Activated T-helper 2 cell treated with anti-CD3 and anti-CD28 coated beads, Interferon-gamma antibody, Interleukin-2, Interleukin-4, amounts not matched to agents 10 μg/mL and 5 μg/mL and 100 μg/mL, durations not matched to agents 14 hours and 24 hours and 36 hours (primary cell): ENCODE measurements around the gene HYAL2. TPM values are rescaled to one million over a fixed set of nuclear protein-coding genes. Genes with fewer than 3 reads are reported as not detected.

Experiments
- DNase-seq: peaks from one replicate; pipeline ENCODE4 v3.0.0; 2021; ENCODE audit warnings: low spot score
- H3K27ac Mint-ChIP-seq: one replicate; pipeline ENCODE4 v1.8.0; 2021; ENCODE audit warnings: mixed read lengths
- H3K27me3 Mint-ChIP-seq: one replicate; pipeline ENCODE4 v1.8.0; 2021; ENCODE audit warnings: low read depth, mixed read lengths
- H3K36me3 Mint-ChIP-seq: one replicate; pipeline ENCODE4 v1.8.0; 2021; ENCODE audit warnings: low read depth, mixed read lengths
- H3K4me1 Mint-ChIP-seq: one replicate; pipeline ENCODE4 v1.8.0; 2021; ENCODE audit warnings: low read depth, mixed read lengths
- H3K4me3 Mint-ChIP-seq: one replicate; pipeline ENCODE4 v1.8.0; 2021; ENCODE audit warnings: low read depth, mild to moderate bottlenecking, moderate library complexity, mixed read lengths
- H3K9me3 Mint-ChIP-seq: one replicate; pipeline ENCODE4 v1.8.0; 2021; ENCODE audit warnings: mixed read lengths
- intact Hi-C: fragments of 100-400 bp; cut with micrococcal nuclease; formaldehyde crosslinking; loops from one replicate; pipeline ENCODE4 v1.15.1; 2023
- total RNA-seq: library from RNA; stranded (reverse); gene quantifications from 2 replicates; pipeline ENCODE4 v1.2.3, GENCODE V29; 2022

The HYAL2 gene
- total RNA-seq, 1 donor from 2014 or later, result 15.2 TPM

GRCh38 chr3:50296721-50297383, 25.7 kb downstream of the HYAL2 start:
- peaks cover 23% of the 10 kb centered on the region for H3K4me1 Mint-ChIP-seq
- peak overlapping the region; percentile 98 for H3K4me3 Mint-ChIP-seq
- no peak overlapping the region for H3K27ac Mint-ChIP-seq
- no peaks in the 10 kb centered on the region for H3K27me3 Mint-ChIP-seq
- intact Hi-C loops, result loop anchor here (10.0 kb wide), 1 partner anchor 362 kb away; no protein-coding TSS in a partner anchor
- H3K9me3 Mint-ChIP-seq, result no peaks in the 10 kb centered on the region
- DNase-seq, result no peak
- H3K36me3 Mint-ChIP-seq, result peaks cover 3% of the 10 kb centered on the region

GRCh38 chr3:50295553-50296431, 26.8 kb downstream of the HYAL2 start:
- Mint-ChIP-seq H3K9me3 (no peaks in the 10 kb centered on the region), H3K36me3 (peaks cover 10% of the 10 kb centered on the region), H3K27ac (no peak overlapping the region), H3K4me3 (peak overlapping the region; percentile 20), H3K27me3 (no peaks in the 10 kb centered on the region), H3K4me1 (peaks cover 23% of the 10 kb centered on the region)
- no peak for DNase-seq
- intact Hi-C loops, result loop anchor here (10.0 kb wide), 1 partner anchor 361 kb away; no protein-coding TSS in a partner anchor

- DNase-seq, result no peak
- H3K27ac Mint-ChIP-seq, result no peak overlapping the region
- intact Hi-C loops, result loop anchor here (10.0 kb wide), 1 partner anchor 360 kb away; no protein-coding TSS in a partner anchor
- H3K9me3 Mint-ChIP-seq, result no peaks in the 10 kb centered on the region
- H3K27me3 Mint-ChIP-seq, result no peaks in the 10 kb centered on the region
- H3K4me1 Mint-ChIP-seq, result peaks cover 14% of the 10 kb centered on the region
- peaks cover 19% of the 10 kb centered on the region for H3K36me3 Mint-ChIP-seq
- no peak overlapping the region for H3K4me3 Mint-ChIP-seq
Measured at GRCh38 chr3:50294492-50295403, 27.8 kb downstream of the HYAL2 start.

GRCh38 chr3:50294089-50294488, 28.5 kb downstream of the HYAL2 start:
- intact Hi-C loops, result loop anchor here (10.0 kb wide), 1 partner anchor 359 kb away; no protein-coding TSS in a partner anchor
- peaks cover 14% of the 10 kb centered on the region for H3K4me1 Mint-ChIP-seq
- no peaks in the 10 kb centered on the region for H3K27me3 Mint-ChIP-seq
- no peak overlapping the region for H3K27ac Mint-ChIP-seq
- H3K36me3 Mint-ChIP-seq, result peaks cover 26% of the 10 kb centered on the region
- no peak overlapping the region for H3K4me3 Mint-ChIP-seq
- H3K9me3 Mint-ChIP-seq, result no peaks in the 10 kb centered on the region
- no peak for DNase-seq

GRCh38 chr3:50293079-50293801, 29.3 kb downstream of the HYAL2 start:
- H3K4me1 Mint-ChIP-seq, result peaks cover 13% of the 10 kb centered on the region
- H3K9me3 Mint-ChIP-seq, result no peaks in the 10 kb centered on the region
- peaks cover 33% of the 10 kb centered on the region for H3K36me3 Mint-ChIP-seq
- DNase-seq, result no peak
- H3K4me3 Mint-ChIP-seq, result peak overlapping the region; percentile 95
- intact Hi-C loops, result loop anchor here (2.0 to 10.0 kb wide), 2 partner anchors 66 to 358 kb away; partner anchors contain the start of gene TMEM115
- peak overlapping the region; percentile 96 for H3K27ac Mint-ChIP-seq
- no peaks in the 10 kb centered on the region for H3K27me3 Mint-ChIP-seq

GRCh38 chr3:50292159-50293078, 30.1 kb downstream of the HYAL2 start, which contains the start of gene IFRD2:
Gene IFRD2, minus strand, starts transcription at chr3:50292429. Its CDS starts 155 bp downstream, at chr3:50292274.
- intact Hi-C loops, result loop anchor here (1.0 to 10.0 kb wide), 3 partner anchors 45 to 358 kb away; partner anchors contain the start of gene TMEM115
- peak within 1 kb of the TSS; percentile 95 for H3K4me3 Mint-ChIP-seq
- no peaks in the 10 kb centered on the region for H3K27me3 Mint-ChIP-seq
- DNase-seq, result peak; percentile 96
- H3K9me3 Mint-ChIP-seq, result no peaks in the 10 kb centered on the region
- peaks cover 9% of the 10 kb centered on the region for H3K4me1 Mint-ChIP-seq
- peak within 1 kb of the TSS; percentile 96 for H3K27ac Mint-ChIP-seq
- peaks cover 41% of the 10 kb centered on the region for H3K36me3 Mint-ChIP-seq

- peaks cover 48% of the 10 kb centered on the region for H3K36me3 Mint-ChIP-seq
- H3K4me3 Mint-ChIP-seq, result peak overlapping the region; percentile 18
- H3K27ac Mint-ChIP-seq, result no peak overlapping the region
Measured at GRCh38 chr3:50290161-50290641, 32.3 kb downstream of the HYAL2 start.

GRCh38 chr3:50289130-50289529, 33.4 kb downstream of the HYAL2 start:
- H3K36me3 Mint-ChIP-seq, result peaks cover 48% of the 10 kb centered on the region
- H3K4me1 Mint-ChIP-seq, result peaks cover 9% of the 10 kb centered on the region
- no peak overlapping the region for H3K27ac Mint-ChIP-seq
- intact Hi-C loops, result no loop called here
- H3K4me3 Mint-ChIP-seq, result peak overlapping the region; percentile 39
- H3K27me3 Mint-ChIP-seq, result no peaks in the 10 kb centered on the region
- H3K9me3 Mint-ChIP-seq, result no peaks in the 10 kb centered on the region
- no peak for DNase-seq

More at GRCh38 chr3:50290161-50290641, 32.3 kb downstream of the HYAL2 start:
- no peaks in the 10 kb centered on the region for H3K27me3 Mint-ChIP-seq
- DNase-seq, result no peak
- H3K4me1 Mint-ChIP-seq, result peaks cover 9% of the 10 kb centered on the region
- intact Hi-C loops, result loop anchor here (10.0 kb wide), 1 partner anchor 355 kb away; no protein-coding TSS in a partner anchor
- no peaks in the 10 kb centered on the region for H3K9me3 Mint-ChIP-seq

- H3K4me1 Mint-ChIP-seq, result peaks cover 9% of the 10 kb centered on the region
- no peaks in the 10 kb centered on the region for H3K27me3 Mint-ChIP-seq
- no peak overlapping the region for H3K27ac Mint-ChIP-seq
- H3K36me3 Mint-ChIP-seq, result peaks cover 48% of the 10 kb centered on the region
- intact Hi-C loops, result no loop called here
- no peaks in the 10 kb centered on the region for H3K9me3 Mint-ChIP-seq
- DNase-seq, result no peak
- H3K4me3 Mint-ChIP-seq, result no peak overlapping the region
Measured at GRCh38 chr3:50288387-50289007, 34.0 kb downstream of the HYAL2 start.

- Mint-ChIP-seq H3K27me3 (no peaks in the 10 kb centered on the region), H3K4me3 (no peak overlapping the region), H3K4me1 (peaks cover 3% of the 10 kb centered on the region), H3K36me3 (peaks cover 48% of the 10 kb centered on the region), H3K27ac (no peak overlapping the region), H3K9me3 (no peaks in the 10 kb centered on the region)
- DNase-seq, result no peak
- intact Hi-C loops, result no loop called here
Measured at GRCh38 chr3:50287262-50287661, 35.3 kb downstream of the HYAL2 start.
